Suprapubic skin (tissue), 4 donors: ENCODE data around the gene HMOX2.

Source experiments
- CTCF ChIP-seq, 2 donors: fragments of 200-600 bp in 1 of 2; fragments of 450-650 bp in 1 of 2; sonication (generic) in 1 of 2; IDR thresholded peaks; one replicate each; pipeline ENCODE4 v1.5.1; 2016 to 2019; ENCODE audit warnings: antibody characterized with exemption in 2 of 2, mild to moderate bottlenecking in 1 of 2, moderate library complexity in 1 of 2
- EP300 ChIP-seq: sonication (generic); formaldehyde crosslinking; IDR thresholded peaks from one replicate; pipeline ENCODE4 v1.6.1; 2017; ENCODE audit warnings: antibody characterized with exemption
- POLR2A ChIP-seq, 2 donors: fragments of 450-650 bp; IDR thresholded peaks; one replicate each; pipeline ENCODE4 v1.6.1; 2017; ENCODE audit warnings: antibody characterized with exemption in 2 of 2, mild to moderate bottlenecking in 2 of 2, moderate library complexity in 2 of 2
- POLR2AphosphoS5 ChIP-seq, 3 donors: sonication (generic); formaldehyde crosslinking; IDR thresholded peaks; one replicate each; pipeline ENCODE4 v1.6.1; 2017; ENCODE audit warnings: antibody characterized with exemption in 3 of 3

- TF ChIP-seq CTCF (IDR thresholded peaks at IDR 0.05) (no peak), EP300 (no peak), POLR2A (IDR thresholded peaks at IDR 0.05) (no peak), POLR2AphosphoS5 (IDR thresholded peaks at IDR 0.05) (no peak)
Measured at GRCh38 chr16:4519274-4520058, 43.3 kb downstream of the HMOX2 start.
